ENCODE results near the gene N4BP2L2. TPM values are rescaled to one million over a fixed set of nuclear protein-coding genes. Genes with fewer than 3 reads are reported as not detected.

The N4BP2L2 gene
- 63.9 and 69.9 TPM in 2 replicates for total RNA-seq (2014; rRNA removed; shearing (Covaris generic))

GRCh38 chr13:32538621-32539246 lies at the start of gene N4BP2L2:
Gene N4BP2L2, minus strand, starts transcription at chr13:32538795. Its CDS starts 1,768 bp downstream, at chr13:32537027.

GRCh38 chr13:32586080-32586900 lies 47.7 kb upstream of the N4BP2L2 start, which contains the start of gene PDS5B:
Gene PDS5B, plus strand, starts transcription at chr13:32586452. Its CDS starts 62,321 bp downstream, at chr13:32648773.

GRCh38 chr13:32427852-32428580 lies 110.6 kb downstream of the N4BP2L2 start, which contains the start of gene N4BP2L1:
Gene N4BP2L1, minus strand, starts transcription at chr13:32428130. Its CDS starts 48 bp downstream, at chr13:32428082.

Small RNA genes within 50 kb of the gene (small RNA-seq; reads per million reads assigned to genes)
- not detected for gene RF00190

Other genes starting within 250 kb of the N4BP2L2 start
- not detected in 2 replicates for gene ZAR1L, start 223.4 kb downstream of the N4BP2L2 start, total RNA-seq (2014; rRNA removed; shearing (Covaris generic))
- 9.0 and 10.3 TPM in 2 replicates for gene BRCA2, start 223.3 kb downstream of the N4BP2L2 start, total RNA-seq (2014; rRNA removed; shearing (Covaris generic))
- 1.6 and 2.8 TPM in 2 replicates for gene N4BP2L1, start 110.7 kb downstream of the N4BP2L2 start, total RNA-seq (2014; rRNA removed; shearing (Covaris generic))
- 21.2 and 22.0 TPM in 2 replicates for gene PDS5B, start 47.7 kb upstream of the N4BP2L2 start, total RNA-seq (2014; rRNA removed; shearing (Covaris generic))

Data from A375 (cell line).